GM19324 (cell line): ENCODE results near the gene HOXB4.

Experiments used
- ATAC-seq: cut with Tn5 transposase; IDR thresholded peaks from one replicate; pipeline ENCODE4 v1.9.1; 2021; ENCODE audit warnings: mild to moderate bottlenecking, moderate library complexity; ENCODE audit not compliant: unreplicated experiment, low FRiP score

Gene HOXB4

DNA sequence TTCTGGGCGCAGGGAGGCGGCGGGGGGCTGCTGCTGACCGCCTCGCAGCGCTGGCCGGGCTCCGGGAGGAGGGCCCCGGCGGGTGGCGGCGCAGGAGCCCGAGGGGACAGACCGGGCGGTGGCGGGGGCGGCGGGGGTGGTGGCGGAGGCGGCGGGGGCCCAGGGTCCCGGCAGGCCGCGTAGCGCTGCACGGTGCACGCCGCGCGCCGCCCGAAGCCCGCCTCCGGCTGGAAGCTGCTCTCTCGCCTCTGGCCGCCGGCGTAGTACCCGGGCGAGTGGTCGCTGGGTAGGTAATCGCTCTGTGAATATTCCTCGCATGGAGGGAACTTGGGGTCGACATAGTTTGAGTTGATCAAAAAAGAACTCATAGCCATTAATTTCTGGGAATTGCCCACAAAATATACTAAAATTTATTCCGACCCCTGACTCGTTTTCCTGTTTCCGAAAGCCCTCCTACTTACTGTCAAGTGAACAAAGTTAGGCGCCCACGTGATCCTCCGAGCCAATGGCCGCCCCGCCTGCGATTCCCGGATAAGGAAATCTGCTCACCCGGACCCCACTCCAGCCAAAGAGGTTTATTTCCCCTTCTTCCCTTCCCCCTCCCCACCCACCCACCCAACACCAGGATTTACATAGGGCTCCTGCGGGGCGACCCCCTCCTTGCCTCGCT lies at the start of gene HOXB4:
Gene HOXB4, minus strand, starts transcription at position 405 of the 670 bp plus-strand sequence. Its CDS starts 31 bp downstream, at position 374.
- peak; percentile 50 for ATAC-seq

DNA sequence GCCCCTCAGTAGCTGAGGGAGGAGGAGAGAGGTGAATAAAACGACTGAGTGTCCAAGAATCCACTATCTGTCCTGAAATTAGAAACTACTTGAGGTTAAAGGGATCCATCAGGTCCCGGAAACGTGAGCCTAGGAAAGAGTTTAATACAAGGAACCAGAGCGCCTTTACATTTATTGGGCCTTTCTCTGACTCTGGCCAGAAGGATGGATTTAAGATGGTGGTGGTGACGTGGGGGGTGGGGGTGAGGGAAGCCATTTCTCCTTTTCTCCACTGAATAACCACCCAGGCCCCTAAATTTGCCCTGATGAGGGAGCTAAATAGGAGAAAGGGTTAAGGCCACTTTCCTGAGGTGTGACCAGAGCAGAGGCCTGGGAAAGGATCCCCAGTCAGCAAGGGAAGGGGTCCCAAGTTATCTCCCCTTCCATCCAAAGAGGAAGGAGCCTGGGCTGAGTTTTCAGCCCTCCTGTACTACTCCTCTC lies 49.0 kb upstream of the HOXB4 start:
- ATAC-seq = no peak

- ATAC-seq = peak; percentile 17
Measured at GRCh38 chr17:48626245-48627117, 48.3 kb upstream of the HOXB4 start, which contains the start of gene HOXB9. TSS of gene HOXB9 (minus strand) at chr17:48626358. CDS start at chr17:48626269, 89 bp downstream.

DNA sequence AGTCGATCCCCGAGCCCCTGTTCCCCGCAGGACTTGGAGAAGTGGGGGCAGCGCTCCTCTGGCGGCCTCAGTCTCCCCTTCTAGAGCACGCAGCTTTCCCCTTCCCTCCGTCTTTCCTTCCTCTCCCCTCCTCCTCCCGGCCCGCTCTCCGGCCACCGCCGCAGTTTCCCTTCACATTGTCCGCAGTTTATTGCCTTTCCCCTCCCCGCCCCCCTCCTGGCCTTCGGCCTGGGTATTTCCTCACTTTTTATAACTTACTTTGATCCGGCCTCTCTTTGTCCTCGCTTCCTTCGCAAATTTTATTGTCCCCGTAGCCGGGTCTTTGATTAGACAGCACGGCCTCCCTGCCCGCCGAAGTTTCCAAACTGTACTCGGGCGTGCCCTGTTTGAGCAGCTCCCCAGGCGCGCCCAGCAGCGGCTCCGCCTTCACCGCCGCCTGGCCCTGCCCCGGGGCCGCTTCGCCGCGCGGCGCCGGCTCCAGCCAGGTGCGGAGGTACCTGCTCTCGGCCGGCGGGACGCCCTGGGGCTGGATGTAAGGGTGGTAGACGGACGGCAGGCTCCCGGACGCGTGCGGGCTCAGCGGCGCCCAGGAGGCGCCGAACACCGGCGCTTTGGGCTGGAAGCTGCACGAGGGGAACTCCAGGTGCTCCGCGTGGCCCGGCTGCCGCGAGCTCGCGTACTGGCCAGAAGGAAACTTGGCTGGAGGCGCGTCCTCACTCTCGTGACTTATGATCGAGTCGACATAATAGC lies 47.5 kb upstream of the HOXB4 start:
- peak; percentile 43 for ATAC-seq

GRCh38 chr17:48624544-48625494 lies 46.7 kb upstream of the HOXB4 start:
- ATAC-seq = no peak

- ATAC-seq = no peak
Measured at GRCh38 chr17:48624118-48624517, 46.0 kb upstream of the HOXB4 start.

DNA sequence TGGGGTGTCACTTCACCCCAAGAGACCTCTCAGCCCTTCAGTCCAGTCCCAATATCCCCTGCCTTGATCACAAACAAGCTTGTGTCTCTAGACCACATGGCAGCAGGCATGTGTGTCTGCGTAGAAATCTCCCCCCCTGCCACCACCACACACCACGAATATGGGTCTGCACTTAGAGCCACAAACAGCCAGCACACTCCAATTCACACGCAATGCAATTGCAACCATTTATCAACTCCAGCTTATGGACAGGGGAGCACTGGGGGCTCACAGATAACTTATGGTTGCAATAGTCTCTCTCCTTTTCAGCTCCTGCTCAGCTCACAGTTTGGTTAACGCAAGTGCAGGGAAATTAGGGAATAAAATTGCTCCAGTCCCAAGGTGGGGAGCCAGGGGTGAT lies 45.4 kb upstream of the HOXB4 start:
- no peak for ATAC-seq

DNA sequence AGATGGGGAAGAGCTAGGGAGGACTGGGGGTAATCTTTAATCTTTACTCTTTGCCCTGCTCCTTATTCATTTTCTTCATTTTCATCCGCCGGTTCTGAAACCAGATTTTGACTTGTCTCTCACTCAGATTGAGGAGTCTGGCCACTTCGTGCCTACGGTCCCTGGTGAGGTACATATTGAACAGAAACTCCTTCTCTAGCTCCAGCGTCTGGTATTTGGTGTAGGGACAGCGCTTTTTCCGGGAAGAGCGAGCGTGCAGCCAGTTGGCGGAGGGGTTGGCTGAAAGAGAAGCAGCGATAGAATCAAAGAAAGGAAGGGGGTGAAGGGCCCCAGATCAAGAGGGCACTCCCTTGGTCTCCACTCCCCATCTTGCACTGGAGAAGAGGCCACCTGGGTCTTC lies 44.7 kb upstream of the HOXB4 start:
- ATAC-seq = no peak

DNA sequence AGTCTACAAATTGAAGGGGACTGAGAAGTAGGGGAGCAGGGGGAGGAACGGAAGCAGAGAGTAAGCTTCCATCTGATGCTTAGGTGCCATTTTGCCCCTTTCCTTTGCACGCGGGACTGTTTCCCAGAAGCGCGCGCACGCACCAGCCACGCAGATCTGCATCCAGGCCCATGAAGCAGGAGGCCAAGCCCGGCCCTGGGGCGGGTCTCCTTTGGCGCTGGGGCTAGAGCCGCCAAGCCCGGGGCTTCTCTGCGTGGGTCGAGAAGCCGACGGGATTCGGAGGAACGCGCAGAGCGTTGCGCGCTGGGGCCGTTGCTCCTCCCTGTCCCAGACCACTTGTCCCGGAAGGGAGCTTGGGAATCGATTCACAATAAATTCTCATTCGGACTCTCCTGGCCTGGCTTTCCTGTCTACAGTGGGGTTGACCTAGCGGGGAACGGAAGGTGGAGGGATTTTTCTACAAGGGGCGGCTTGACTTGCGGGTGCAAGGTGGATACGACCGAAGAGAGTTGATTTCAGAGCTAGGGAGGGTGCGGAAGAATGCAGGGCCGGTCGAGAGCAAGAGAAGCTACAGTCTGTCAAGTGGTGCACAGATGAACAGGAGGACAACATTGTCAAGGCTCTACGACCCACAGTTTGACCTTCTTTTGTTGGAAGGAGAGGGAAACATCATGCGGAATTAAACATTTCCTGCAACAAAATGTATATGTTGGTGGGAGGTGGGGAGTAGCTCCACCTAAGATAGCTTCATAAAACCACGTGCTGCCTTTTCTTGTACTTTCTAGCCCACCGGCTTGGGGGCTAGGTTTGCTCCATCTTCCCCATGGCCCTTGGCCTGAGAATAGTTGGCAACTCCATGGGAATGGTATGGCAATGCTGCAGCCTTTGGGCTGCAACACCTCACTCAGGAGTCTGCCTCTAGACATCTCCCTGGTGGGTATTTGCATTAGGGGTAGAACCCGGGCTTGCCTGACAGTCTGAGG lies 43.6 kb upstream of the HOXB4 start:
- ATAC-seq = no peak

GRCh38 chr17:48620461-48621139 lies 42.5 kb upstream of the HOXB4 start:
- ATAC-seq = no peak

GRCh38 chr17:48619826-48620449 lies 41.8 kb upstream of the HOXB4 start:
- no peak for ATAC-seq

- ATAC-seq = no peak
Measured at GRCh38 chr17:48618256-48618896, 40.2 kb upstream of the HOXB4 start.

DNA sequence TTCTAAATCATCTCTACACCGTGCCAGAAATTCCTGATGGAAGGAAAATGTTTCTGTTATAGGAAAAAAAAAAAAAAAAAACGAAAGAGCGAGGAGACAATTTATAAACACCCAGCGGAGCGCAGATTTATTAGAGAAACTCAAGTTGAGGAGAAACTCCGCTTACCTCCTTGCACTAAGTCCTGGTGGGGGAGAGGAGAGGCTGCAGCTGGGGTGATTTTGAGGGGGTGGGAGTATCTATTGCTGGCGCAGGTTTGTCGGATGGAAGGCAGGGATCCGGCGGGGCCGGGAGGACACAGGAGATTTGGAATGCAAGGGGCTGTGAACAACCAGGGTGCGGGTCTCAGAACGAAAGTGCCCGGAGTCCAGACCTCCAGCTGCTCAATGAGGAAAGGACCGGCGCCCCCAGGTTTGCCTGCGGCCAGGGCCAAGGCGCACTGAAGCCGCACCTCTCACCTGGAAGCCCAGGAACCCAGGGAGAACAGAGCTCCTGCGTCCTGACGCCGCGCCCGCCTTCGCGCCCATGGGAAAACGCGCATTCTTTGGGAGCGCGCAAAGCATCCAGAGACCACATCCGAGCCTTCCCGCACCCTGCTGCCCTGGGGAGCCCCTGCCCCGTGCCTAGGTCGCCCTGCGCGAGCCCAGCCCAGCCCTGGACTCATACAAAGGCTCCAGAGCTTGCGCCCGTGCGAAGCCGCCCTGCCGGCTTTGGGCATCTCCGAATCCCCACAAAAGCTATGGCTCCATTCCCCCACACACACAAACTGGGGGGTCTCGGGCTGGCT lies 39.5 kb upstream of the HOXB4 start:
- ATAC-seq = no peak

GRCh38 chr17:48616717-48617470 lies 38.7 kb upstream of the HOXB4 start:
- no peak for ATAC-seq

DNA sequence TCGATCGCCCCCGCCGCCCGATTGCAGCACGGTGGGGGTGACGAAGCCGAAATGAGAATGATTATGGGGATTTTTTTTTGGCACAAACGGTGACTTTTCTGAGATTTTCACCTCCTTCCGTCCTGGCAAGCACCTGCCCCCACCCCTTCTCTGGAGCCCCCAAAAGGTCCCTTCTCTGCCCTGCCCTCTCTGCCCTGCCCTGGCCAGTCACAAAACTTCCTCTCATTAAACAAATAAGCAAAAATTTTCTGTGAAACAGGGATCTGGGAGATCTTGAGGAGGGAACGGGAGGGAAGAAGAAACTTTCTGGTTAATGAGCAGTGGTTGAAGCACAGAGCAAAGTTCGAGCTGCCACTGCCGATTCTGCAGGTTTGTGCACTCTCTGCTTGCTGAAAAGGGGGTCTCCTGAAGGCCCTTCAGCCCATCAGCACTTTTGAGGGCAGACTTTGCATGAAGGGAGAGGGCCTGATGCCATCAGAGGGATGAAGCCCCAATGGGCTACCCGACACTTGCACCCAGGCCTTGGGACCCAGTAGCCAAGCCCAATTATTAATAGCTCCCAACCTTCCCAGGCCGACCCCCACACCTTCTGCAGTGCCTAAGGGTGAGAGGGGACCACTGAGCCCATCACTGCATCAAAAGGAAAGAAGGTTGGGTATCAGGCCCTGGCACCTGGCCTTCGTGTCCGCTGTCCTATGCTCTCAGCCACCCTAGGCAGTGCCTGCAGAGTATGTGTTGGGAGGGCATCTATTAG lies 38.0 kb upstream of the HOXB4 start:
- ATAC-seq = no peak
